MV-4-11 (cell line): ENCODE measurements around the gene MYOG.

Experiments used
- DNase-seq: peaks from one replicate; lab custom pipeline; 2025; lab: John Stamatoyannopoulos, UW

Gene MYOG

GRCh38 chr1:203117611-203118575, 32.1 kb upstream of the MYOG start:
- peak; percentile 45 for DNase-seq

GRCh38 chr1:203116091-203116820, 30.4 kb upstream of the MYOG start:
- DNase-seq = no peak

DNA sequence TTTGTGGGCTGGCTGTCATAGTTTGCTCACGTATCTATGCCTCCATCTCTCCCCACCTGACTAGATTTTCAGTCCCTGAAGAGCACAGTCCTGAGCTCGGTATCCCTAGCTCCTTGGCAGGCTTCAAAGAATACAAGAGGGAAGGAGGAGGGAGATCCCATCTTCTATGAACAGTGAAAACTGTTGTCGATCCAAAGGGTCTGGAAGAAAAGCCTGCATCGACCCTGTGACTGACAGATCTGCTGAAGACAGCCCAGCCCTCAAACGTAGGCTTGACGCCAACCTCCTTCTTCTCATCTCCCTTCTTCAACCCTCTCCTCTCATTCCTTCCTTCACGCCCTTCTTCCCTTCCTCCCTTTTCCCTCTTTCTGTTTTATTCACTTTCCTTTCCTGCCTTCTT, 28.4 kb upstream of the MYOG start:
- no peak for DNase-seq

DNA sequence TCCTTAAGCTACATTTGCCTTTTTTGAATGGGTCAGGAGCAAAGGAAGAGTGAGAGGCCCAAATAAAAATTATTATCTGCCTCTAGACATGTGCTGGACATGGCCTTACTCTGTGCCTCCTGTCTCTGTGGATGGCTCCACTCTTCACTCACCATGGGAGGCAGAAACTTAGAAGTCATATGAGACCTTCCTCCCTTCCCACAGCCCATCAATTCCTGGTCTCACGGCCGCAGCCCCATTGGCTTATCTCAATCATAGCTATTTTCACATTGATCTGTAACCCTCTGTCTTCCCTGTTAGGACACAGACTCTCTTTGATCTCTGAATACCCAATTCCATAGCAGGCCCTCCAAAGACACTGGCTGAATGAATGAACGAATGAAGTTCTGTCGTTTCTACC, 27.5 kb upstream of the MYOG start:
- DNase-seq = no peak

- DNase-seq = no peak
Observed at GRCh38 chr1:203112475-203112874, 26.7 kb upstream of the MYOG start.

DNA sequence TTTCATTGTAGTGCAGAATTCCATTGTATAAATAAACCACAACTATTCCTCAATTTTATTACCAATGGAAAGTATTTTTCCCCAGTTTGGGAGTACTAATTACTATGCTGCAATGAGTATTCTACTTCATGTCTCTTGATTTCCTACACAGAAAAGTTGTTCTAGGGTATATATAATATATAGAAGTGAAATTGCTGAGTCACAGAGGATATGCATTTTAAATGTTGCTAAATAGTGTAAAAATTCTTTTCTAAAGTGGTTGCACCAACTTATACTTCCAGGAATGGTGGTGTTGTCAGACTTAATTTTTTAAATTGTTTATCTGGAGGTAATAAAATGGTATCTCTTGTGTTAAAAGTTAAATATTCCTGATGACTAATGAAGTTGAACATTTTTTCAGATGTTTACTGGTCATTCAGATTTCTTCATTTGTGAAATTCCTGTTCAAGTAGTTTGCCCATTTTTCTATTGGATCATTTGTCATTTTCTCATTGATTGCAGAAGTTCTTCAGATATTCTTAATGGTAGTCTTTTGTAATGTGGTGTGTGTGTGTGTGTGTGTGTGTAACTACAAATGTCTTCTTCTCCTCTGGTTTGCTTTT, 19.1 kb upstream of the MYOG start:
- peak; percentile 70 for DNase-seq

DNA sequence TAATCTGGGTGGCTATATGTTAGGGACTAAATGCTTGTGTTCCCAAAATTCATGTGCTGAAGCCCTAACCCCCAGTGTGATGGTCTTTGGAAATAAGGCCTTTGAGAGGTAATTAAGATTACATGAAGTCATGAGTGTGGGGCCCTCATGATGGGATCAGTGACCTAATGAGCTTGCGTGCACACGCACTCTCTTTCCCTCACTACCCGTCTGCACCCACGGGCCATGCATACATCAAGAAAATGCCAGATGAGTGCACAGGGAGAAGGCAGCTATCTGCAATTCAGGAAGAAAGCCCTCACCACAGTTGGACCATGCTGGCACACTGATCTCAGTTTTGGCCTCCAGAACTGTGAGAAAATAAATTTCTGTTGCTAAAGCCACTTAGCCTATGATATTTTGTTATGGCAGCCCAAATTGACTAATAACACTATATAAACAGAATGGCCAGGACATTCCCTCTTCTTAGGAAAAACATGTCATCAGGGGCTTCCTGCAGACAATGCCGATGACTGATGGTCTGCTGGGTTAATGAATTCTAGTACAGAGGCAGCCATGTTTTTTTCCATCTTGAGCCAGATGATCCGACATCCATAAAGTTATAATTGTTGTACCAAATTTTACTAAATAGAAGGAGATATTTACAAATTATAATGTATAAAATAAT, 18.1 kb upstream of the MYOG start:
- no peak for DNase-seq

DNA sequence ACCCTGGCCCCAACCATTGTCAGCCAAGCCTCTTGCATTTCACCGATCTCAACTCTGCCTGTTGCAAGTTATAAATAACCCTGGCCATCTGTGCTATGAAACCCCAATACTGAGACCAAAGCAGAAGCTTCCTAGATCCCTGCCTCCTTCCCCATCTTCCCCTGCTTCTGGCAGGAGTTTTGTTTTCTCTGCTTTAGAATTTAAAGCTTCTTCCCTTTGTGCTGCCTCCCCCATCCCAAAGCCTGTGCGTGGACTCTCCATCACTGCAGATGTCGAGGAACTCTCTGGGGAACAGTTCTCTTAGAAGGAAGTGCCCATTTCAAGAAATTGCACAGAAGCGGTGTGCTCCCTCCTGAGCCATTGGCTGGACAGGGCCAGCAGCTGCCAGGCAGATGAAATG, 17.4 kb upstream of the MYOG start:
- peak; percentile 36 for DNase-seq

- DNase-seq = peak; percentile 86
Observed at GRCh38 chr1:203101813-203102634, 16.2 kb upstream of the MYOG start.

DNA sequence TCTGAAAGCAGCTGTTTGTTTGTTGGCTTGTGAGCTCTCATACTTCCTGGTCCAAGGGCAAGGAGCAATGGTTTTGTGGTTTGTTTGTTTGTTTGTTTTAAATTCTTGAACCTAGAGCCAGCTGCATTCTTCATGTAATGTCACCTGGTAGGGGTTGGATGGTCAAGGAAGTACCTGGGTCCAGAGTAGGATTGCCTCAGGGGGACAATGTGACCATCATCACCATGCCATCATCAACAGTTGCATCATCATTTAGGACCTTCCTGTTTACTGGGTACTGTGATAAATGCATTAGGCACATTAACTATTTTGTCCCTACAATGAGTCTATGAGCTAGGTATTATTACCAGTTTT, 14.7 kb upstream of the MYOG start:
- DNase-seq = no peak

DNA sequence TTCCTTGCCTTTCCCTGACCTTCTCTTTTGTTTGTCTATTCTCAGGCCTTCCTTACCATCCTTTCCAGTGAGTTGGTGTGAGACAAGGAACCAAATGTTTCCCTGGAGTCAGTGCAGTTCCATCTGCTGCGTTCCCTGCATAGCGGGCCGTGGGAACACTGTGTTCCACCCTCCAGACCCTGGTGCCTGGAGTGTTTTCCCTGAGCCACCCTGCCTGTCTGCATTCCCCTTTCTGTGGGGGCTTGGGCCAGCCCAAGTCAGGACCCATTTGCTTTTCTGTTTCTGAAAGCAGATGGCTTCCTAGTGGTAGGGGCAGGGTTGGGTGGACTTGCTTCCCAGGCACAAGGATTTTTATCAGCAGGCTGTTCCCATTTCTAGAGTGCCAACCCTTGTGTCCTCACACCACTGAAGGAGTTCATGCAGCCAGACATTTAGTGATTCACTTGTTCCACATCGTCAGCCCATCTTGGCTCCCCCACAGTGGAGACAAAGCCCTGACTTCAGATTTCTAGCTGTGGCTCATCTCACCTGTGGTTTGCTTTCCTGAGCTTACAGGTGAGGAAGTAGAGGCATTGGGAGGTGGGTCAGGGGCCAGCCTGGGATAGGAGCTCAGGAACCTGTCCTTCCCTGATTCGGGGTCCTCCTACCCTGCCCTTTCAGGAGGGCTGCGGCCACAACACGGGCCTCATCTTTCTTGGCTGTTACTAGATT, 14.1 kb upstream of the MYOG start:
- no peak for DNase-seq

DNA sequence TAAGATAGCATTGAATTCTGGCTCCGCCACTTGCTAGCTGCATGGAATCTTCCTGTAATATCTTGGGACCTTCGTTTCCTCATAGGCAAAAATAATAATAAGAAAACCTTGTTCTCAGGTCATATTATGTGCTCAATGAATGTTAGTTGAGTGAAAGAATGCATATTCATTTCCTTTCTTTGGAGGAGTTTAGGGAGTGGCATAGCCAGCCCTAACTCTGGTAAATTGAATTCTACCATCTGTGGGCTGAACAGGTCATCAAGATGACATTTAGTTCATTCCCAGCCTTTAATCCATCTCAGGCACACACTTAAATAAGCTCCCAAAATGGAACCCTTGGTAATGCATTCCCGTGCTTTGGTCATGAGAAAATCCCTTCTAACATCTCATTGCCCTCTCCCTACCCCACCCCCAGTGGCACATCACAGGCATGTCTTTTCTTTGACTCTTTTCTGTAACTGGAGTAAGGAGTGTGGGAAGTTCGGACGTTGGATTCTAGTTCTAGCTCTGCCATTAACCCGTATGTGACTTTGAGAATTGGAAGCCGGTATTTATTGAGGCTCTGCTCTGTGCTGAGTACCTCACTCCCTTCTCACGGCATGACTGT, 13.2 kb upstream of the MYOG start:
- no peak for DNase-seq

GRCh38 chr1:203098445-203098844, 12.6 kb upstream of the MYOG start:
- no peak for DNase-seq

GRCh38 chr1:203097001-203097400, 11.2 kb upstream of the MYOG start:
- DNase-seq = no peak

- DNase-seq = no peak
Observed at GRCh38 chr1:203096566-203096965, 10.8 kb upstream of the MYOG start.

DNA sequence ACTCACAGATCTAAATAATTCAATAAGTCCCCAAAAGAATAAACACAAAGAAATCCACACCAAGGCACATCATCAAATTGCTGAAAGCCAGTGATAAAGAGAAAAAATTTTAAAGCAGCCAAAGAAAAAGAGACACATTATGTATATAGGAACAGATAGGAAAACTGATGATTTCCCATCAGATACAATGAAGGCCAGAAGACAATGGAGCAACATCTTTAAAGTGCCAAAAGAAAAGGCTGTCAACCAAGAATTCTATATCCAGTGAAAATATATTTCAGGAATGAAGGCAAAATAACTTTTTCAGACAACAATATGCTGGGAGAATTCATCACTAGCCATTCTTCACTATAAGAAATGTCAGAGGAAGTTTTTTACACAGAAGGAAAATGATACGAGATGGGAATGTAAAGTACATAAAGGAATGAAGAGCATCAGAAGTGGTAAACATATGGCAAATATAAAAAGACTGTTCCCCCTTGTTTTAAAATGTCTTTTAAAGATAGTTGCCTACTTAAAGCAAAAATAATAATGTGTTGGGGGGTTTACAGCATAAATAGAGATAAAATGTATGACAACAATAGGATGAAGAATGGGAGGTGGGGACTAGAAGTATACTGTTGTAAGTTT, 9.4 kb upstream of the MYOG start:
- DNase-seq = no peak

- DNase-seq = no peak
Observed at GRCh38 chr1:203093754-203094410, 8.1 kb upstream of the MYOG start.

DNA sequence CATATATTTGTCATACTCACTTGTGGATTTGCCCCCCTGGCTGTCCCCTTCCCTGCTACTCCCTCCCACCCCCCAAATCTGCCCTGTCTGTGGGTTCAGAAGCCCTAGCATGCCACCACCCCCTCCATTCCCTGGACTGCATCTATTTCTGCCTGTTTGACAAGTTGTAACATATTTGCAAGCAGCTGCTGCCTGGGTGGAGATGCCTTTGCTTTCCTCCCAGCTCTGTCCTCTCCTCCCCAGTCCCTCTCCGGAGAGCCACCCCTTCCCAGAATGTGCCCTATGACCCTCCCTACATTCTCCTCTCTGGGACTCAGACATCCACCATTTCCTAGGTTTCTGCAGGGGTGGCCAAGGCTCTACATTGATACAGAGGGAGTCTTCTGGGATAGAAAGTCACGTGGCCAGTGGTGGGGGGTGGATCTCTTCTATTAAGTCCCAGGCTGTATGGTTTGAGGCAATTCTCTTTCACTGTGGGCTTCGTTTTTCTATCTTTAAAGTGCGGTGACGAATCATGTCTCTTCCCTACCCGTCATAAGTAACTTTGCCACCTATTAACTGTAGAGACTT, 6.0 kb upstream of the MYOG start:
- no peak for DNase-seq

- no peak for DNase-seq
Observed at GRCh38 chr1:203091199-203091477, 5.3 kb upstream of the MYOG start.
